Liver (tissue), 9 donors: Measurements from ENCODE around the gene BCORL1. TPM values are rescaled to one million over a fixed set of nuclear protein-coding genes. Genes with fewer than 3 reads are reported as not detected.

Experiments
- DNase-seq: peaks from one replicate; pipeline ENCODE4 v3.0.0-alpha.2; 2017; ENCODE audit warnings: low spot score
- H3K27ac ChIP-seq, 2 donors: one replicate each; pipeline ENCODE4 v1.7.0; 2013; ENCODE audit warnings: inconsistent platforms in 2 of 2, low read length in 2 of 2, control low read depth in 1 of 2, low read depth in 1 of 2, mild to moderate bottlenecking in 1 of 2
- H3K27me3 ChIP-seq, 4 donors: one replicate each; pipeline versions ENCODE4 v1.6.1 to v1.7.0; 2013; ENCODE audit warnings: low read length in 3 of 4, inconsistent platforms in 1 of 4, mild to moderate bottlenecking in 1 of 4, moderate library complexity in 1 of 4; ENCODE audit not compliant: control insufficient read depth in 4 of 4, insufficient read depth in 4 of 4
- H3K36me3 ChIP-seq, 4 donors: one replicate each; pipeline versions ENCODE4 v1.6.1 to v1.7.0; 2013; ENCODE audit warnings: low read length in 3 of 4, mild to moderate bottlenecking in 3 of 4, low read depth in 1 of 4, moderate library complexity in 1 of 4; ENCODE audit not compliant: control insufficient read depth in 4 of 4, insufficient read depth in 3 of 4
- H3K4me1 ChIP-seq, 4 donors: one replicate each; pipeline versions ENCODE4 v1.6.1 to v1.7.0; 2013; ENCODE audit warnings: low read length in 3 of 4, mild to moderate bottlenecking in 3 of 4, moderate library complexity in 1 of 4; ENCODE audit not compliant: control insufficient read depth in 4 of 4, insufficient read depth in 4 of 4
- H3K4me3 ChIP-seq, 3 donors: one replicate each; pipeline versions ENCODE4 v1.6.1 to v1.7.0; 2013; ENCODE audit warnings: low read length in 3 of 3, control low read depth in 1 of 3, low read depth in 1 of 3, mild to moderate bottlenecking in 1 of 3
- H3K9ac ChIP-seq, 2 donors: one replicate each; pipeline ENCODE4 v1.7.0; 2013; ENCODE audit warnings: low read length in 2 of 2, mild to moderate bottlenecking in 2 of 2, moderate library complexity in 2 of 2, control low read depth in 1 of 2, low read depth in 1 of 2
- H3K9me3 ChIP-seq, 4 donors: one replicate each; pipeline versions ENCODE4 v1.6.1 to v1.7.0; 2013; ENCODE audit warnings: low read length in 3 of 4; ENCODE audit not compliant: control insufficient read depth in 4 of 4
- ATF3 ChIP-seq: IDR thresholded peaks from 2 replicates; pipeline ENCODE4 v1.6.1; 2016; ENCODE audit warnings: antibody characterized with exemption
- CTCF ChIP-seq: fragments of 150-350 bp; IDR thresholded peaks from 2 replicates; pipeline ENCODE4 v1.5.1; 2017; ENCODE audit warnings: improper control_type of control experiment, low read depth, low read length; ENCODE audit not compliant: missing input control
- EGR1 ChIP-seq, 2 donors: IDR thresholded peaks; 2 replicates each; pipeline ENCODE4 v1.6.1; 2016 to 2018; ENCODE audit warnings: antibody characterized with exemption in 2 of 2, low read depth in 2 of 2
- FOXA1 ChIP-seq: IDR thresholded peaks from 2 replicates; pipeline ENCODE4 v1.6.1; 2016; ENCODE audit warnings: antibody characterized with exemption
- FOXA2 ChIP-seq: IDR thresholded peaks from 2 replicates; pipeline ENCODE4 v1.6.1; 2016; ENCODE audit warnings: antibody characterized with exemption
- GABPA ChIP-seq, 2 donors: IDR thresholded peaks in 1 of 2; conservative IDR thresholded peaks in 1 of 2; 2 replicates each; pipeline ENCODE4 v1.6.1; 2016; ENCODE audit warnings: antibody characterized with exemption in 2 of 2, mild to moderate bottlenecking in 1 of 2, moderate library complexity in 1 of 2
- HNF4A ChIP-seq, 2 donors: conservative IDR thresholded peaks; 2 replicates each; pipeline ENCODE4 v1.6.1; 2016; ENCODE audit warnings: antibody characterized with exemption in 2 of 2, mild to moderate bottlenecking in 2 of 2
- HNF4G ChIP-seq: IDR thresholded peaks from 2 replicates; pipeline ENCODE4 v1.6.1; 2016; ENCODE audit warnings: antibody characterized with exemption
- JUND ChIP-seq, 2 donors: IDR thresholded peaks; 2 replicates each; pipeline ENCODE4 v1.6.1; 2016; ENCODE audit warnings: antibody characterized with exemption in 2 of 2
- NR2F2 ChIP-seq: IDR thresholded peaks from 2 replicates; pipeline ENCODE4 v1.6.1; 2016; ENCODE audit warnings: antibody characterized with exemption
- RAD21 ChIP-seq, 2 donors: IDR thresholded peaks; 2 replicates each; pipeline ENCODE4 v1.6.1; 2016; ENCODE audit warnings: antibody characterized with exemption in 2 of 2, mild to moderate bottlenecking in 2 of 2
- REST ChIP-seq: IDR thresholded peaks from 2 replicates; pipeline ENCODE4 v1.6.1; 2016; ENCODE audit warnings: antibody characterized with exemption, mild to moderate bottlenecking
- RXRA ChIP-seq, 2 donors: IDR thresholded peaks; 2 replicates each; pipeline ENCODE4 v1.6.1; 2017 to 2018; ENCODE audit warnings: antibody characterized with exemption in 2 of 2, mild to moderate bottlenecking in 1 of 2
- SP1 ChIP-seq: IDR thresholded peaks from 2 replicates; pipeline ENCODE4 v1.6.1; 2018; ENCODE audit warnings: antibody characterized with exemption, mild to moderate bottlenecking
- TAF1 ChIP-seq: conservative IDR thresholded peaks from 2 replicates; pipeline ENCODE4 v1.6.1; 2016; ENCODE audit warnings: antibody characterized with exemption, mild to moderate bottlenecking
- YY1 ChIP-seq: IDR thresholded peaks from 2 replicates; pipeline ENCODE4 v1.6.1; 2016; ENCODE audit warnings: antibody characterized with exemption, mild to moderate bottlenecking
- WGBS: extraction: QIAGEN DNeasy Blood & Tissue Kit; methylation state at CpG from one replicate; pipeline ENCODE4 v1.1.7; 2013; 5-methylcytosine and 5-hydroxymethylcytosine counted together
- polyA plus RNA-seq, 2 donors: library from polyadenylated mRNA; stranded (reverse) in 1 of 2; unstranded in 1 of 2; fragments of 200-250 nt in 1 of 2; fragments of >200 nt in 1 of 2; fragmentation: Nextera tagmentation in 1 of 2; extraction: Ambion mirVana in 1 of 2; gene quantifications; one replicate each; pipeline versions ENCODE4 v1.2.1 to v1.2.3, GENCODE V29; 2013 to 2015
- total RNA-seq, 2 donors: library from RNA; depleted of rRNA; stranded (reverse); fragments of >200 nt; gene quantifications; one replicate each; pipeline ENCODE4 v1.2.3, GENCODE V29; 2014
- TF ChIP-seq, protein P1 (sequence below): IDR thresholded peaks from 2 replicates; pipeline ENCODE4 v1.6.1; 2016; ENCODE audit warnings: antibody characterized with exemption
- TF ChIP-seq, protein P2 (sequence below): IDR thresholded peaks from 2 replicates; pipeline ENCODE4 v1.6.1; 2016; ENCODE audit warnings: antibody characterized with exemption
- donor health status: healthy.
- donor health status: healthy.
- donor health status: healthy.
- donor health status: healthy.
- donor health status: healthy.

BCORL1 gene
- total and polyA plus RNA-seq, 4 donors = 1.7 to 5.3 (median 2.1) TPM

- peak; percentile 52 for TF ChIP-seq TAF1
- TF ChIP-seq GABPA (IDR thresholded peaks at IDR 0.05 in 1 of 2, conservative IDR thresholded peaks at IDR 0.05 in 1 of 2) = peak in 1 of 2 donors; percentile 59
- no peak for TF ChIP-seq JUND (IDR thresholded peaks at IDR 0.05)
- TF ChIP-seq NR2F2 = no peak
- TF ChIP-seq FOXA2 = no peak
- TF ChIP-seq, protein P1, sequence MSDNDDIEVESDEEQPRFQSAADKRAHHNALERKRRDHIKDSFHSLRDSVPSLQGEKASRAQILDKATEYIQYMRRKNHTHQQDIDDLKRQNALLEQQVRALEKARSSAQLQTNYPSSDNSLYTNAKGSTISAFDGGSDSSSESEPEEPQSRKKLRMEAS = no peak
- no peak for TF ChIP-seq ATF3
- TF ChIP-seq, protein P2, sequence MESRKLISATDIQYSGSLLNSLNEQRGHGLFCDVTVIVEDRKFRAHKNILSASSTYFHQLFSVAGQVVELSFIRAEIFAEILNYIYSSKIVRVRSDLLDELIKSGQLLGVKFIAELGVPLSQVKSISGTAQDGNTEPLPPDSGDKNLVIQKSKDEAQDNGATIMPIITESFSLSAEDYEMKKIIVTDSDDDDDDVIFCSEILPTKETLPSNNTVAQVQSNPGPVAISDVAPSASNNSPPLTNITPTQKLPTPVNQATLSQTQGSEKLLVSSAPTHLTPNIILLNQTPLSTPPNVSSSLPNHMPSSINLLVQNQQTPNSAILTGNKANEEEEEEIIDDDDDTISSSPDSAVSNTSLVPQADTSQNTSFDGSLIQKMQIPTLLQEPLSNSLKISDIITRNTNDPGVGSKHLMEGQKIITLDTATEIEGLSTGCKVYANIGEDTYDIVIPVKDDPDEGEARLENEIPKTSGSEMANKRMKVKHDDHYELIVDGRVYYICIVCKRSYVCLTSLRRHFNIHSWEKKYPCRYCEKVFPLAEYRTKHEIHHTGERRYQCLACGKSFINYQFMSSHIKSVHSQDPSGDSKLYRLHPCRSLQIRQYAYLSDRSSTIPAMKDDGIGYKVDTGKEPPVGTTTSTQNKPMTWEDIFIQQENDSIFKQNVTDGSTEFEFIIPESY = no peak
- no peak for TF ChIP-seq RAD21 (IDR thresholded peaks at IDR 0.05)
- TF ChIP-seq CTCF = no peak
- TF ChIP-seq REST = no peak
- TF ChIP-seq YY1 = no peak
- no peak for TF ChIP-seq EGR1 (IDR thresholded peaks at IDR 0.05; ENCODE audit: low read depth in 2 of 2)
- TF ChIP-seq RXRA (IDR thresholded peaks at IDR 0.05) = no peak
- TF ChIP-seq SP1 = peak; percentile 34
- no peak for TF ChIP-seq HNF4A (conservative IDR thresholded peaks at IDR 0.05)
- TF ChIP-seq FOXA1 = no peak
- TF ChIP-seq HNF4G = no peak
- DNase-seq = peak; percentile 53
- WGBS = 20% methylated on average over 26 of the region's 26 CpGs
- Histone ChIP-seq H3K4me1 (peaks cover 0 to 5% (median 4%) of the 10 kb centered on the region in 4 donors), H3K27ac (peak overlapping the region in 1 of 2 donors; percentile 37), H3K4me3 (peak overlapping the region in 1 of 3 donors; percentile 7), H3K9me3 (no peaks in the 10 kb centered on the region), H3K36me3 (no peaks in the 10 kb centered on the region), H3K27me3 (no peaks in the 10 kb centered on the region), H3K9ac (peak overlapping the region in 1 of 2 donors; percentile 20)
Observed at GRCh38 chrX:129961180-129962083, 21.0 kb upstream of the BCORL1 start.
